ENCODE results near the gene DNAI4. TPM values are rescaled to one million over a fixed set of nuclear protein-coding genes. Genes with fewer than 3 reads are reported as not detected.

DNAI4 gene
- polyA plus RNA-seq, 3 donors, result 14.2 to 17.0 (median 16.2) TPM

GRCh38 chr1:66778266-66778665 is 146.4 kb downstream of the DNAI4 start:
- DNase-seq (ENCODE audit: extremely low read depth in 1 of 11, low read depth in 9 of 11, low spot score in 4 of 11), result peak in 3 of 11 donors; percentile 1 to 8 (median 6)

GRCh38 chr1:66777831-66778230 is 146.8 kb downstream of the DNAI4 start:
- no peak for DNase-seq (ENCODE audit: extremely low read depth in 1 of 11, low read depth in 9 of 11, low spot score in 4 of 11)

- no peak for DNase-seq (ENCODE audit: extremely low read depth in 1 of 11, low read depth in 9 of 11, low spot score in 4 of 11)
These were observed 149.0 kb downstream of the DNAI4 start for GRCh38 chr1:66775646-66776045.

- DNase-seq (ENCODE audit: extremely low read depth in 1 of 11, low read depth in 9 of 11, low spot score in 4 of 11), result no peak
These were observed 150.2 kb downstream of the DNAI4 start for GRCh38 chr1:66774438-66774837.

GRCh38 chr1:66773227-66773626 is 151.4 kb downstream of the DNAI4 start:
- no peak for DNase-seq (ENCODE audit: extremely low read depth in 1 of 11, low read depth in 9 of 11, low spot score in 4 of 11)

- no peak for DNase-seq (ENCODE audit: extremely low read depth in 1 of 11, low read depth in 9 of 11, low spot score in 4 of 11)
These were observed 154.0 kb downstream of the DNAI4 start for GRCh38 chr1:66770694-66771093.

GRCh38 chr1:66770240-66770639 is 154.4 kb downstream of the DNAI4 start:
- no peak for DNase-seq (ENCODE audit: extremely low read depth in 1 of 11, low read depth in 9 of 11, low spot score in 4 of 11)

GRCh38 chr1:66769512-66770229 is 155.0 kb downstream of the DNAI4 start:
- DNase-seq (ENCODE audit: extremely low read depth in 1 of 11, low read depth in 9 of 11, low spot score in 4 of 11), result no peak

GRCh38 chr1:66768965-66769364 is 155.7 kb downstream of the DNAI4 start:
- DNase-seq (ENCODE audit: extremely low read depth in 1 of 11, low read depth in 9 of 11, low spot score in 4 of 11), result no peak

GRCh38 chr1:66767626-66768025 is 157.0 kb downstream of the DNAI4 start:
- no peak for DNase-seq (ENCODE audit: extremely low read depth in 1 of 11, low read depth in 9 of 11, low spot score in 4 of 11)

- DNase-seq (ENCODE audit: extremely low read depth in 1 of 11, low read depth in 9 of 11, low spot score in 4 of 11), result peak in 3 of 11 donors; percentile 25 to 50 (median 36)
These were observed 159.6 kb downstream of the DNAI4 start for GRCh38 chr1:66764994-66765578.

Other genes starting within 250 kb of the DNAI4 start
- gene DYNLT5, start 172.4 kb downstream of the DNAI4 start, polyA plus RNA-seq (ENCODE audit: insufficient read length in 3 of 3), result 1 to 10 TPM; 1.3 to 3.3 (median 2.1) TPM
- under 1 TPM in 2 of 3 donors, not detected in 1; 0.24 to 0.56 TPM for gene INSL5, start 123.6 kb downstream of the DNAI4 start, polyA plus RNA-seq (ENCODE audit: insufficient read length in 3 of 3)
- gene MIER1, start 134 bp upstream of the DNAI4 start, polyA plus RNA-seq (ENCODE audit: insufficient read length in 3 of 3), result 10 to 100 TPM; 35.1 to 41.1 (median 36.3) TPM
- gene SLC35D1, start 129.3 kb upstream of the DNAI4 start, polyA plus RNA-seq (ENCODE audit: insufficient read length in 3 of 3), result 10 to 100 TPM; 13.4 to 15.9 (median 14.7) TPM
- under 1 TPM in 2 of 3 donors, not detected in 1; 0.26 to 0.34 TPM for gene C1orf141, start 210.1 kb upstream of the DNAI4 start, polyA plus RNA-seq (ENCODE audit: insufficient read length in 3 of 3)
- gene IL23R, start 241.6 kb upstream of the DNAI4 start, polyA plus RNA-seq (ENCODE audit: insufficient read length in 3 of 3), result under 1 TPM in 2 of 3 donors, not detected in 1; 0.09 to 0.11 TPM

All from renal cortex interstitium (tissue), 11 donors.